ENCODE measurements around the gene CYP2D6. TPM values are rescaled to one million over a fixed set of nuclear protein-coding genes. Genes with fewer than 3 reads are reported as not detected.
A peak's percentile ranks its signal among the peaks of the same experiment; 100 is the strongest.
"Not testable (repeated sequence)": the region's sequence is repeated elsewhere in the genome, so short reads cannot be mapped to it uniquely, and the experiment has no call there.

The CYP2D6 gene
- total RNA-seq, 1 donor from 2014 or later = 1.4 TPM

- no peak overlapping the region for H3K27ac Mint-ChIP-seq (ENCODE audit: unreplicated experiment)
Observed at GRCh38 chr22:42127606-42128005, 3.0 kb downstream of the CYP2D6 start.

GRCh38 chr22:42123529-42123928, 7.1 kb downstream of the CYP2D6 start:
- not testable (repeated sequence) for H3K27me3 Mint-ChIP-seq (ENCODE audit: unreplicated experiment); H3K27ac Mint-ChIP-seq (ENCODE audit: unreplicated experiment); H3K4me1 Mint-ChIP-seq (ENCODE audit: unreplicated experiment); H3K4me3 Mint-ChIP-seq (ENCODE audit: unreplicated experiment); H3K9me3 Mint-ChIP-seq (ENCODE audit: unreplicated experiment); DNase-seq (ENCODE audit: extremely low spot score, unreplicated experiment); H3K36me3 Mint-ChIP-seq (ENCODE audit: unreplicated experiment)

More at GRCh38 chr22:42127606-42128005, 3.0 kb downstream of the CYP2D6 start:
- Mint-ChIP-seq H3K9me3 (ENCODE audit: unreplicated experiment) (no peaks in the 10 kb centered on the region), H3K36me3 (ENCODE audit: unreplicated experiment) (no peaks in the 10 kb centered on the region), H3K4me3 (ENCODE audit: unreplicated experiment) (no peak overlapping the region), H3K27me3 (ENCODE audit: unreplicated experiment) (peaks cover 2% of the 10 kb centered on the region), H3K4me1 (ENCODE audit: unreplicated experiment) (no peaks in the 10 kb centered on the region)
- TF ChIP-seq CTCF (IDR thresholded peaks at IDR 0.05) = no peak
- DNase-seq (ENCODE audit: extremely low spot score, unreplicated experiment) = no peak

- not testable (repeated sequence) for H3K9me3 Mint-ChIP-seq (ENCODE audit: unreplicated experiment); H3K36me3 Mint-ChIP-seq (ENCODE audit: unreplicated experiment); DNase-seq (ENCODE audit: extremely low spot score, unreplicated experiment); H3K27ac Mint-ChIP-seq (ENCODE audit: unreplicated experiment); H3K27me3 Mint-ChIP-seq (ENCODE audit: unreplicated experiment); H3K4me3 Mint-ChIP-seq (ENCODE audit: unreplicated experiment); H3K4me1 Mint-ChIP-seq (ENCODE audit: unreplicated experiment)
Observed at GRCh38 chr22:42120231-42121021, 10.2 kb downstream of the CYP2D6 start.

GRCh38 chr22:42116848-42117424, 13.7 kb downstream of the CYP2D6 start:
- no peak overlapping the region for H3K27ac Mint-ChIP-seq (ENCODE audit: unreplicated experiment)
- H3K4me1 Mint-ChIP-seq (ENCODE audit: unreplicated experiment) = no peaks in the 10 kb centered on the region
- no peaks in the 10 kb centered on the region for H3K27me3 Mint-ChIP-seq (ENCODE audit: unreplicated experiment)
- peaks cover 13% of the 10 kb centered on the region for H3K36me3 Mint-ChIP-seq (ENCODE audit: unreplicated experiment)
- H3K4me3 Mint-ChIP-seq (ENCODE audit: unreplicated experiment) = no peak overlapping the region
- no peak for TF ChIP-seq CTCF (IDR thresholded peaks at IDR 0.05)
- peaks cover 16% of the 10 kb centered on the region for H3K9me3 Mint-ChIP-seq (ENCODE audit: unreplicated experiment)
- no peak for DNase-seq (ENCODE audit: extremely low spot score, unreplicated experiment)

GRCh38 chr22:42115420-42115830, 15.2 kb downstream of the CYP2D6 start:
- H3K27me3 Mint-ChIP-seq (ENCODE audit: unreplicated experiment); H3K4me1 Mint-ChIP-seq (ENCODE audit: unreplicated experiment); H3K4me3 Mint-ChIP-seq (ENCODE audit: unreplicated experiment); DNase-seq (ENCODE audit: extremely low spot score, unreplicated experiment); H3K27ac Mint-ChIP-seq (ENCODE audit: unreplicated experiment): not testable (repeated sequence)
- Mint-ChIP-seq H3K9me3 (ENCODE audit: unreplicated experiment) (peaks cover 16% of the 10 kb centered on the region), H3K36me3 (ENCODE audit: unreplicated experiment) (peaks cover 13% of the 10 kb centered on the region)

GRCh38 chr22:42114721-42115120, 15.9 kb downstream of the CYP2D6 start:
- Mint-ChIP-seq H3K36me3 (ENCODE audit: unreplicated experiment) (peaks cover 13% of the 10 kb centered on the region), H3K9me3 (ENCODE audit: unreplicated experiment) (peaks cover 16% of the 10 kb centered on the region), H3K4me1 (ENCODE audit: unreplicated experiment) (no peaks in the 10 kb centered on the region), H3K4me3 (ENCODE audit: unreplicated experiment) (no peak overlapping the region), H3K27ac (ENCODE audit: unreplicated experiment) (no peak overlapping the region), H3K27me3 (ENCODE audit: unreplicated experiment) (no peaks in the 10 kb centered on the region)
- DNase-seq (ENCODE audit: extremely low spot score, unreplicated experiment) = no peak
- peak; percentile 10 for TF ChIP-seq CTCF (IDR thresholded peaks at IDR 0.05)

All from osteocyte (in vitro differentiated cells).